ENCODE results near the gene NFATC2.

NFATC2 gene

GRCh38 chr20:51389543-51390264 is 152.8 kb downstream of the NFATC2 start:
- no peak overlapping the region for H3K4me3 ChIP-seq (replicated peaks; ENCODE audit: low read depth, low read length)
- DNase-seq (ENCODE audit: low read depth) = no peak
- no peak for TF ChIP-seq CTCF (IDR thresholded peaks at IDR 0.05; ENCODE audit: low read length, missing control alignments)

GRCh38 chr20:51388756-51389542 is 153.6 kb downstream of the NFATC2 start:
- peak; percentile 27 for DNase-seq (ENCODE audit: low read depth)
- TF ChIP-seq CTCF (IDR thresholded peaks at IDR 0.05; ENCODE audit: low read length, missing control alignments) = no peak
- H3K4me3 ChIP-seq (replicated peaks; ENCODE audit: low read depth, low read length) = no peak overlapping the region

GRCh38 chr20:51388227-51388626 is 154.3 kb downstream of the NFATC2 start:
- DNase-seq (ENCODE audit: low read depth) = peak; percentile 26
- H3K4me3 ChIP-seq (replicated peaks; ENCODE audit: low read depth, low read length) = no peak overlapping the region
- TF ChIP-seq CTCF (IDR thresholded peaks at IDR 0.05; ENCODE audit: low read length, missing control alignments) = no peak

GRCh38 chr20:51387125-51387875 is 155.2 kb downstream of the NFATC2 start:
- no peak for TF ChIP-seq CTCF (IDR thresholded peaks at IDR 0.05; ENCODE audit: low read length, missing control alignments)
- no peak overlapping the region for H3K4me3 ChIP-seq (replicated peaks; ENCODE audit: low read depth, low read length)
- no peak for DNase-seq (ENCODE audit: low read depth)

- TF ChIP-seq CTCF (IDR thresholded peaks at IDR 0.05; ENCODE audit: low read length, missing control alignments) = no peak
- no peak for DNase-seq (ENCODE audit: low read depth)
- H3K4me3 ChIP-seq (replicated peaks; ENCODE audit: low read depth, low read length) = no peak overlapping the region
These were observed 155.9 kb downstream of the NFATC2 start for GRCh38 chr20:51386586-51386985.

GRCh38 chr20:51385646-51386530 is 156.6 kb downstream of the NFATC2 start:
- peak; percentile 78 for TF ChIP-seq CTCF (IDR thresholded peaks at IDR 0.05; ENCODE audit: low read length, missing control alignments)
- peak; percentile 63 for DNase-seq (ENCODE audit: low read depth)
- no peak overlapping the region for H3K4me3 ChIP-seq (replicated peaks; ENCODE audit: low read depth, low read length)
